HepG2 (cell line): ENCODE results near the gene HYOU1. TPM values are rescaled to one million over a fixed set of nuclear protein-coding genes. Genes with fewer than 3 reads are reported as not detected.

ENCODE experiments used
- ATAC-seq: fragments of 200-7000 bp; cut with Tn5 transposase; 3 replicates; pipeline ENCODE4 v1.9.1; 2020; ENCODE audit warnings: mild to moderate bottlenecking, moderate library complexity
- BruUV-seq: library from RNA; stranded (reverse); fragments of 400-500 nt; replicated peaks from 2 replicates; lab custom pipeline; 2021; lab: Mats Ljungman, UMichigan
- CTCF ChIA-PET: fragments of 300-600 bp; formaldehyde crosslinking; extraction: SDS; loops from one replicate; lab custom pipeline; 2021; ENCODE audit warnings: low total read pairs, inconsistent platforms, low intra/inter-chr PET ratio; lab: Yijun Ruan, JAX
- POLR2A ChIA-PET: fragments of 350-600 bp; sonication (Branson Sonifier 250); formaldehyde crosslinking; loops from one replicate; lab custom pipeline; 2020; ENCODE audit warnings: antibody characterized with exemption, inconsistent platforms; lab: Yijun Ruan, JAX
- DNase-seq: peaks from one replicate; pipeline ENCODE4 v3.0.0-alpha.2; 2015; ENCODE audit warnings: low spot score
- FAIRE-seq: peaks from 3 replicates; lab custom pipeline; 2011; peaks lifted over from hg19 to GRCh38; lab: Jason Lieb, UNC
- H2AFZ ChIP-seq: one replicate; pipeline ENCODE4 v1.6.1; 2011; ENCODE audit warnings: low read length, inconsistent platforms
- H3K27ac ChIP-seq: fragments of 300-600 bp; 3 replicates; pipeline ENCODE4 v1.8.0; 2011; ENCODE audit warnings: mixed run types, mild to moderate bottlenecking, mixed read lengths, low read length, inconsistent platforms; ENCODE audit not compliant: insufficient read depth; ENCODE audit errors: extremely low read length
- H3K27me3 ChIP-seq, 2 experiments: fragments of 200-600 bp in 1 of 2; 2 replicates in 1 of 2; 3 replicates in 1 of 2; pipeline versions ENCODE4 v1.6.0 to v1.8.0; 2011; ENCODE audit warnings: low read length in 2 of 2, mild to moderate bottlenecking in 2 of 2, moderate library complexity in 2 of 2, inconsistent platforms in 1 of 2; ENCODE audit not compliant: insufficient read depth in 2 of 2, control insufficient read depth in 1 of 2
- H3K36me3 ChIP-seq, 2 experiments: fragments of 200-600 bp in 1 of 2; replicated peaks in 1 of 2; 2 replicates in 1 of 2; 3 replicates in 1 of 2; pipeline versions ENCODE4 v1.5.1 to v1.8.0; 2011; ENCODE audit warnings: low read length in 2 of 2, inconsistent platforms in 1 of 2; ENCODE audit not compliant: insufficient read depth in 2 of 2, control insufficient read depth in 1 of 2
- H3K4me1 ChIP-seq: 2 replicates; pipeline ENCODE4 v1.5.1; 2012; ENCODE audit warnings: low read length, inconsistent platforms; ENCODE audit not compliant: insufficient read depth
- H3K4me2 ChIP-seq: 2 replicates; pipeline ENCODE4 v1.6.0; 2011; ENCODE audit warnings: low read depth, low read length, inconsistent platforms
- H3K4me3 ChIP-seq, 3 experiments: fragments of 200-600 bp in 1 of 3; sonication (generic), shearing (Covaris generic) in 1 of 3; replicated peaks in 1 of 3; 2 replicates each; pipeline ENCODE4 v1.5.1; 2011 to 2016; ENCODE audit warnings: low read length in 3 of 3, inconsistent platforms in 2 of 3, low read depth in 2 of 3, mild to moderate bottlenecking in 2 of 3, control low read depth in 1 of 3, mixed read lengths in 1 of 3; ENCODE audit not compliant: insufficient read depth in 1 of 3
- H3K79me2 ChIP-seq: one replicate; pipeline ENCODE4 v1.6.1; 2011; ENCODE audit warnings: low read length, inconsistent platforms; ENCODE audit not compliant: insufficient read depth
- H3K9ac ChIP-seq: 2 replicates; pipeline ENCODE4 v1.6.0; 2011; ENCODE audit warnings: mild to moderate bottlenecking, low read depth, low read length, inconsistent platforms; ENCODE audit not compliant: insufficient read depth
- H3K9me3 ChIP-seq: 2 replicates; pipeline ENCODE4 v1.5.1; 2012; ENCODE audit warnings: mild to moderate bottlenecking, low read length
- H4K20me1 ChIP-seq: 2 replicates; pipeline ENCODE4 v1.6.0; 2011; ENCODE audit warnings: inconsistent platforms, mild to moderate bottlenecking, low read length, moderate library complexity; ENCODE audit not compliant: insufficient read depth
- AGO1 ChIP-seq: fragments of 200-400 bp; formaldehyde crosslinking; IDR thresholded peaks from 2 replicates; pipeline ENCODE4 v1.6.1; 2017; ENCODE audit warnings: mild to moderate bottlenecking, low read depth, low read length, moderate library complexity; ENCODE audit not compliant: poor library complexity, severe bottlenecking
- ARID4A ChIP-seq: sonication (generic); formaldehyde crosslinking; IDR thresholded peaks from 2 replicates; pipeline ENCODE4 v1.5.0; 2020; ENCODE audit warnings: mild to moderate bottlenecking, missing genetic modification reagents, borderline replicate concordance
- ATF5 ChIP-seq: sonication (generic); formaldehyde crosslinking; IDR thresholded peaks from 2 replicates; pipeline ENCODE4 v1.4.0; 2020; ENCODE audit warnings: mild to moderate bottlenecking, low read depth, missing genetic modification reagents
- SRSF1 ChIP-seq: fragments of 200-400 bp; formaldehyde crosslinking; optimal IDR thresholded peaks from 2 replicates; pipeline ENCODE3; 2017; ENCODE audit warnings: mild to moderate bottlenecking, low read depth, low read length, moderate library complexity
- ZC3H4 ChIP-seq: sonication (generic); formaldehyde crosslinking; IDR thresholded peaks from 2 replicates; pipeline ENCODE4 v1.4.0; 2020; ENCODE audit warnings: missing genetic modification reagents, borderline replicate concordance
- ZNF260 ChIP-seq: sonication (generic); formaldehyde crosslinking; IDR thresholded peaks from 2 replicates; pipeline ENCODE4 v1.4.0; 2020; ENCODE audit warnings: missing genetic modification reagents, low read depth, mild to moderate bottlenecking, borderline replicate concordance
- ZNF558 ChIP-seq: sonication (generic); formaldehyde crosslinking; IDR thresholded peaks from 2 replicates; pipeline ENCODE4 v1.9.0; 2022; ENCODE audit warnings: mild to moderate bottlenecking, missing genetic modification reagents, borderline replicate concordance
- ZNF747 ChIP-seq: sonication (generic); formaldehyde crosslinking; IDR thresholded peaks from 2 replicates; pipeline ENCODE4 v1.8.1; 2023; ENCODE audit warnings: missing genetic modification reagents, mild to moderate bottlenecking, borderline replicate concordance
- WGBS: methylation state at CpG from one replicate; pipeline ENCODE4 v1.1.6; 2017; ENCODE audit warnings: low lambda C conversion rate; 5-methylcytosine and 5-hydroxymethylcytosine counted together
- in situ Hi-C: cut with HindIII; loops from 2 replicates; pipeline ENCODE4 v1.10.0; 2017; ENCODE audit warnings: low pct_unique_long_range_greater_than_20kb; ENCODE audit not compliant: extremely low pct_ligation_motif_present
- intact Hi-C: fragments of 100-400 bp; cut with micrococcal nuclease; formaldehyde crosslinking; loops from one replicate; pipeline ENCODE4 v1.10.0; 2022; ENCODE audit not compliant: unreplicated experiment
- polyA plus RNA-seq, 8 experiments: library from polyadenylated mRNA; depleted of rRNA in 3 of 8; stranded (reverse) in 7 of 8; unstranded in 1 of 8; fragments of >200 nt; fragmentation: Illumina TruSeq in 4 of 8; extraction: Trizol in 4 of 8; gene quantifications; 2 replicates each; pipeline versions ENCODE4 v1.2.1 to v1.2.3, GENCODE V29; 2011 to 2016; ENCODE audit warnings: low read depth in 4 of 8, missing spikeins in 1 of 8, mixed read lengths in 1 of 8; ENCODE audit not compliant: insufficient read depth in 1 of 8
- total RNA-seq, 5 experiments: library from RNA; depleted of rRNA; stranded (reverse); fragments of >200 nt; fragmentation: Illumina TruSeq; extraction: Trizol; gene quantifications; 2 replicates each; pipeline ENCODE4 v1.2.3, GENCODE V29; 2016; ENCODE audit warnings: low read depth in 1 of 5
- TF ChIP-seq, protein P1 (sequence below): IDR thresholded peaks from 2 replicates; pipeline ENCODE4 v1.6.1; 2018; ENCODE audit warnings: missing genetic modification reagents, mild to moderate bottlenecking, missing compliant biosample characterization

Gene HYOU1
- total and polyA plus RNA-seq, 2 of the 13 experiments (the other 11 are each of a cell fraction or from before 2014, with no cell fraction given), result 127 to 155 TPM

GRCh38 chr11:119049081-119049480, 7.9 kb downstream of the HYOU1 start:
- no peak for FAIRE-seq
- Histone ChIP-seq H3K9me3 (no peaks in the 10 kb centered on the region), H3K36me3 (peaks cover 55 to 73% of the 10 kb centered on the region in 2 experiments), H3K4me1 (no peaks in the 10 kb centered on the region), H3K4me3 (no peak overlapping the region), H3K4me2 (no peak overlapping the region), H3K27ac (no peak overlapping the region), H4K20me1 (peaks cover 3% of the 10 kb centered on the region; the same call in 1 of the 2 replicates), H3K9ac (no peak overlapping the region), H3K27me3 (no peaks in the 10 kb centered on the region), H3K79me2 (peaks cover 3% of the 10 kb centered on the region), H2AFZ (no peak overlapping the region)
- in situ Hi-C loops (no loop called here), intact Hi-C loops (no loop called here)
- no peak for TF ChIP-seq AGO1
- CTCF ChIA-PET, result no interaction called here
- WGBS, result 95% methylated on average over 7 of the region's 7 CpGs
- no peak for DNase-seq
- POLR2A ChIA-PET, result interaction anchor here (1.1 to 1.4 kb wide), 2 partner anchors 16 to 19 kb away, joined by 3 to 4 read pairs; partner anchors contain the start of gene VPS11
- ATAC-seq, result no peak
- BruUV-seq, result no TSS peak

DNA sequence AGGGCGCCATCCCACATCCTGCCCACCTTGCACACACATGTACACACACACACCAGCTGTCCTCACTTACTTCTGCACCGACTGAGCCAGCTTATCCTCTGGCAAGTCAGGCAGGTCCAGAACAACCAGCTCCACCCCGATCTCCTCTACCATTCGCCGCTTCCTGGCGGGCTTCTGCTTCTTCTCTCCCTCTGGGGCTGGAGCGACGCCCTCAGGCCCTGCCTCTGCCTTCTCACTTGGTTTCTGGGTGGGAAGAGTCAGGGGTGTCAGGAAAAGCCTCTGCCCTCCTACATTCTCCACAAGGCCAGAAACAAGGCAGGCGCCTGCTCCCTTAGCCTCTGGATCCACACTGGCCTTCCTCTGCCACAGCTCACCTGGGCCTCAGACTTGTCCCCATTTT, 8.4 kb downstream of the HYOU1 start:
- intact Hi-C loops, result no loop called here
- H3K27me3 ChIP-seq, result no peaks in the 10 kb centered on the region; a peak in 1 of 5 replicates
- no peak overlapping the region for H3K4me2 ChIP-seq
- WGBS, result 90% methylated on average over 9 of the region's 9 CpGs
- peaks cover 3% of the 10 kb centered on the region; the same call in 1 of the 2 replicates for H4K20me1 ChIP-seq
- H3K27ac ChIP-seq, result no peak overlapping the region
- no TSS peak for BruUV-seq
- H3K4me1 ChIP-seq, result no peaks in the 10 kb centered on the region
- POLR2A ChIA-PET, result interaction anchor here (1.1 to 1.4 kb wide), 3 partner anchors 15 to 30 kb away, joined by 3 to 4 read pairs (median 3); partner anchors contain the start of genes TRAPPC4 and VPS11
- DNase-seq, result no peak
- TF ChIP-seq ZNF747 (CRISPR knock-in tag) (no peak), SRSF1 (no peak), ZNF260 (no peak), ARID4A (no peak), ZC3H4 (CRISPR knock-in tag) (no peak), ZNF558 (CRISPR knock-in tag) (no peak), ATF5 (CRISPR knock-in tag) (no peak)
- TF ChIP-seq, protein P1, sequence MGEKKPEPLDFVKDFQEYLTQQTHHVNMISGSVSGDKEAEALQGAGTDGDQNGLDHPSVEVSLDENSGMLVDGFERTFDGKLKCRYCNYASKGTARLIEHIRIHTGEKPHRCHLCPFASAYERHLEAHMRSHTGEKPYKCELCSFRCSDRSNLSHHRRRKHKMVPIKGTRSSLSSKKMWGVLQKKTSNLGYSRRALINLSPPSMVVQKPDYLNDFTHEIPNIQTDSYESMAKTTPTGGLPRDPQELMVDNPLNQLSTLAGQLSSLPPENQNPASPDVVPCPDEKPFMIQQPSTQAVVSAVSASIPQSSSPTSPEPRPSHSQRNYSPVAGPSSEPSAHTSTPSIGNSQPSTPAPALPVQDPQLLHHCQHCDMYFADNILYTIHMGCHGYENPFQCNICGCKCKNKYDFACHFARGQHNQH (CRISPR knock-in tag), result no peak
- TF ChIP-seq, all 625 proteins: peak for 0
- no peak overlapping the region for H3K4me3 ChIP-seq
- in situ Hi-C loops, result no loop called here
- CTCF ChIA-PET, result no interaction called here
- H3K36me3 ChIP-seq, result peaks cover 51 to 69% of the 10 kb centered on the region in 2 experiments
- no peak for ATAC-seq
- H2AFZ ChIP-seq, result no peak overlapping the region
- no peaks in the 10 kb centered on the region for H3K79me2 ChIP-seq
- no peaks in the 10 kb centered on the region for H3K9me3 ChIP-seq
- H3K9ac ChIP-seq, result no peak overlapping the region
- no peak for FAIRE-seq
